Tibial artery (tissue), 4 donors: ENCODE data around the gene SLC13A1.

Source experiments
- DNase-seq, 2 donors: peaks; one replicate each; pipeline ENCODE4 v3.0.0-alpha.2; 2019
- H3K27ac ChIP-seq, 2 donors: fragments of 200-600 bp; sonication (generic) in 1 of 2; 1 replicate in 1 of 2; 2 replicates in 1 of 2; pipeline ENCODE4 v1.5.1; 2018 to 2019; ENCODE audit warnings: mild to moderate bottlenecking in 1 of 2
- H3K27me3 ChIP-seq, 2 donors: fragments of 200-600 bp; sonication (generic) in 1 of 2; one replicate each; pipeline versions ENCODE4 v1.5.1 to v1.6.0; 2016 to 2019
- H3K36me3 ChIP-seq, 3 donors: fragments of 200-600 bp; sonication (generic) in 2 of 3; one replicate each; pipeline ENCODE4 v1.5.1; 2016 to 2019; ENCODE audit warnings: mild to moderate bottlenecking in 2 of 3
- H3K4me1 ChIP-seq, 4 donors: fragments of 200-600 bp; sonication (generic) in 2 of 4; 1 replicate in 3 of 4; 2 replicates in 1 of 4; pipeline ENCODE4 v1.5.1; 2016 to 2019
- H3K4me3 ChIP-seq, 2 donors: fragments of 200-600 bp; sonication (generic) in 1 of 2; 1 replicate in 1 of 2; 2 replicates in 1 of 2; pipeline ENCODE4 v1.5.1; 2018 to 2019; ENCODE audit warnings: mild to moderate bottlenecking in 2 of 2
- H3K9me3 ChIP-seq, 3 donors: fragments of 200-600 bp; sonication (generic) in 1 of 3; one replicate each; pipeline ENCODE4 v1.5.1; 2016 to 2019
- intact Hi-C: fragments of 100-400 bp; cut with DNase I; formaldehyde crosslinking; loops from one replicate; pipeline ENCODE4 v1.15.0; 2023; ENCODE audit warnings: low total_unique reads
- TF ChIP-seq, protein P1 (sequence below), 2 experiments: fragments of 200-600 bp in 1 of 2; fragments of 450-650 bp in 1 of 2; IDR thresholded peaks; one replicate each; pipeline ENCODE4 v1.5.1; 2017 to 2019; ENCODE audit warnings: antibody characterized with exemption in 2 of 2, mild to moderate bottlenecking in 1 of 2, moderate library complexity in 1 of 2

The SLC13A1 gene

DNA sequence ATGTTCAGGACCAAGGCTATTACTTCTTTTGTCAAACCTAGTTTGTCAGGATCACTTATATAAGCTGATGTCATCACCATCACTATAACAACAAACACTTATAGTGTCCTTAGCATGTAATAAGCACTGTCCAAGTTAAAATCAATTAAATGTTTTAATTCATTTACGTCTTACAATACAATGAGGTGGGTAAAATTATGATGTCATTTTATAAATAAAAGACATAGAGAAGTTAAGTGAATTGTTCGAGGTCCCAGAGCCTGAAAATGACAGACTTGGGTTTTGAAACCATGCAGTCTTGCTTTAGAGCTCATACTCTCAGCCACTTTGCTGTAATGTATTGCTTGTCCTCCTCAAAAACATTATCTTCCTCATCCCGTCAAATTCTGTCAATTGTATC is 48.3 kb downstream of the SLC13A1 start:
- Histone ChIP-seq H3K27ac (no peak overlapping the region), H3K36me3 (no peaks in the 10 kb centered on the region), H3K9me3 (no peaks in the 10 kb centered on the region), H3K27me3 (no peaks in the 10 kb centered on the region), H3K4me1 (no peaks in the 10 kb centered on the region), H3K4me3 (no peak overlapping the region)
- no peak for DNase-seq
- TF ChIP-seq, protein P1, sequence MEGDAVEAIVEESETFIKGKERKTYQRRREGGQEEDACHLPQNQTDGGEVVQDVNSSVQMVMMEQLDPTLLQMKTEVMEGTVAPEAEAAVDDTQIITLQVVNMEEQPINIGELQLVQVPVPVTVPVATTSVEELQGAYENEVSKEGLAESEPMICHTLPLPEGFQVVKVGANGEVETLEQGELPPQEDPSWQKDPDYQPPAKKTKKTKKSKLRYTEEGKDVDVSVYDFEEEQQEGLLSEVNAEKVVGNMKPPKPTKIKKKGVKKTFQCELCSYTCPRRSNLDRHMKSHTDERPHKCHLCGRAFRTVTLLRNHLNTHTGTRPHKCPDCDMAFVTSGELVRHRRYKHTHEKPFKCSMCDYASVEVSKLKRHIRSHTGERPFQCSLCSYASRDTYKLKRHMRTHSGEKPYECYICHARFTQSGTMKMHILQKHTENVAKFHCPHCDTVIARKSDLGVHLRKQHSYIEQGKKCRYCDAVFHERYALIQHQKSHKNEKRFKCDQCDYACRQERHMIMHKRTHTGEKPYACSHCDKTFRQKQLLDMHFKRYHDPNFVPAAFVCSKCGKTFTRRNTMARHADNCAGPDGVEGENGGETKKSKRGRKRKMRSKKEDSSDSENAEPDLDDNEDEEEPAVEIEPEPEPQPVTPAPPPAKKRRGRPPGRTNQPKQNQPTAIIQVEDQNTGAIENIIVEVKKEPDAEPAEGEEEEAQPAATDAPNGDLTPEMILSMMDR (IDR thresholded peaks at IDR 0.05) = no peak
- intact Hi-C loops = no loop called here

DNA sequence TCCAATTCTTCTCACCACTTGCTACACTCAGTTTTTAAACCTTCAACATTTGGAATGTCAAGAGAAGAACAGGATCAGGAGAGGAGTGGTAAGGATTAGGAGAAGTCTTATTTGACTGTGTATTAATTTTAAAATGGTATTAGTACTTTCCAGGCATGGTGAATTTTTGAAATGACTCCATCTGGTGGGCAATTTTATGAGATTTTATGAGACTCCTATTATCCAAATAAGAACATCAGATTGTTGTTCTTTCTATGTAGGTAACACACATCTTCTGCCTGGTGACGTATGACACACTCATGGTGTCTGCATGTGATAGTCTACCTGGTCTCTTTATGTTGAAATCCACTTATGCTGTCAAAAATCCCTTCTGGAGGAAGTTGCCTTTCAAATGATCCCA is 51.0 kb downstream of the SLC13A1 start:
- intact Hi-C loops = no loop called here
- Histone ChIP-seq H3K27me3 (no peaks in the 10 kb centered on the region), H3K9me3 (no peaks in the 10 kb centered on the region), H3K36me3 (no peaks in the 10 kb centered on the region), H3K4me1 (no peaks in the 10 kb centered on the region), H3K27ac (no peak overlapping the region), H3K4me3 (no peak overlapping the region)
- no peak for DNase-seq
- TF ChIP-seq, protein P1 (IDR thresholded peaks at IDR 0.05) = no peak

DNA sequence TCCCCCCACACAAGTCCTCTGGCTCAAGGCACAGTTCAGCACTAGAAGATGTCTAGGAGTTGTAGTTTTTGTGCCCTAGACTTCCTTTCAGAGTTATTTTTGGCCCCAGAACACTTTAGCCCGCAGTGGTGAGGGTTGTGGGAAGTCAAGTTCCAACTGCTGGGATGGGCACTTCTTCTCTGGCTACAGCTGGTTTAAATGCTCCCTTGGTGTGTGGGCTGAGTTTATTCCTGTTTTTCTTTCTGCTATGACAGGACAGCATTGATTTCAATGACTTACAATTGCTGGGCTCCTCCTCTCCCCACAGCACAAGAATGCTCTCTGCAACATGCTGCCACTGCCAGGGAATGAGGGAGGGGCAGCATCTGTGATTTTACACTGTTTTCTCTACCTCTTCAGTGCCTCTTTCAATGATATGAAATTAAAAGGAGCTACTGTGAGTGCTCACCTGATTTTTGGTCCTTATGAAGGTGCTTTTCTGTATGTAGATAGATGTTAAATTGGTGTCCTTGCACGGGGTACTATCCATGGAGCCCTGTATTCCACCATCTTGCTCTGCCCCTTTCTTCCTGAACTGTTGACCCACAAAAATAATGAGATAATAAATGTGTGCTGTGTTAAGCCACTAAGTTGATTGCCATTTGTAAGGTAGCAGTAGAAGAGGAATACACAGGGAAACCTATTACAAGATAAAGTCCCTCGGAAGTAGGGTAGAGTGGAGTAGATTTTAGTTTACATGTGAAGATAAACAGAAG is 56.3 kb downstream of the SLC13A1 start:
- no peaks in the 10 kb centered on the region for H3K27me3 ChIP-seq
- no peaks in the 10 kb centered on the region for H3K36me3 ChIP-seq
- intact Hi-C loops = no loop called here
- TF ChIP-seq, protein P1 (IDR thresholded peaks at IDR 0.05) = no peak
- no peak overlapping the region for H3K27ac ChIP-seq
- no peaks in the 10 kb centered on the region for H3K9me3 ChIP-seq
- no peak overlapping the region for H3K4me3 ChIP-seq
- DNase-seq = no peak
- no peaks in the 10 kb centered on the region for H3K4me1 ChIP-seq

DNA sequence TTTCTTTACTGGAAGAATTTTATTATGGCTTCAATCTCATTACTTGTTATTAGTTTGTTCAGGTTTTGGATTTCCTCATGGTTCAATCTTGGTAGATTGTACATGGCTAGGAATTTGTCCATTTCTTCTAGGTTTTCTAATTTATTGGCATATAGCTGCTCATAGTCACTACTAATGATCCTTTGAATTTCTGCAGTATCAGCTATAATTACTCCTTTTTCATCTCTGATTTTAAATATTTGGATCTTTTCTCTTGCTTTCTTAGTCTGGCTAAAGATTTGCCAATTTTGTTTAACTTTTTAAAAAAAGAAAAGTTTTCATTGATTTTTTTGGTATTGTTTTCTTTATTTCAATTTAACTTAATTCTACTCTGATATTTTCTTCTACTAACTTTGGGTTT is 59.2 kb downstream of the SLC13A1 start:
- TF ChIP-seq, protein P1 (IDR thresholded peaks at IDR 0.05) = no peak
- Histone ChIP-seq H3K4me1 (no peaks in the 10 kb centered on the region), H3K27ac (no peak overlapping the region), H3K36me3 (no peaks in the 10 kb centered on the region), H3K9me3 (no peaks in the 10 kb centered on the region), H3K4me3 (no peak overlapping the region), H3K27me3 (no peaks in the 10 kb centered on the region)
- intact Hi-C loops = no loop called here
- no peak for DNase-seq

DNA sequence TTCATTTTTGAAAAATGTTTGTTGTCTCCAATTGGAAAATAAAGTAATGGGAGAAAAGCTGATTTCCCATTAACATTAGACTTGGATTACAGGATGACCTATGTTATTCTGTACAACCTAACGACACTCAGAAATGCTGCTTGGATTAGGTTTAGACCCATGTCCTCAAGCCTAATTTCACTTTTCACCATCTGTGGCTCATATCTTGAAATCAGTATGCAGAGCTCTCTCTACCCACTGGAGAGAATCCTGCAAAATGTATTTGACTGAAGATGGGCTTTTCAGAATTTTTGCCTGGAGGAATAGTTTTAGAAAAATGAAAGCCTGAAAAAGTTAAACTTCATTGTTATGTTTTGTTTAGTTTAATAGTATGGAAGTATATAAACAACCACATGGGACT is 63.8 kb downstream of the SLC13A1 start:
- no peaks in the 10 kb centered on the region for H3K9me3 ChIP-seq
- H3K4me1 ChIP-seq = no peaks in the 10 kb centered on the region
- intact Hi-C loops = no loop called here
- H3K36me3 ChIP-seq = no peaks in the 10 kb centered on the region
- no peaks in the 10 kb centered on the region for H3K27me3 ChIP-seq
- no peak overlapping the region for H3K27ac ChIP-seq
- H3K4me3 ChIP-seq = no peak overlapping the region
- no peak for DNase-seq
- TF ChIP-seq, protein P1 (IDR thresholded peaks at IDR 0.05) = no peak

DNA sequence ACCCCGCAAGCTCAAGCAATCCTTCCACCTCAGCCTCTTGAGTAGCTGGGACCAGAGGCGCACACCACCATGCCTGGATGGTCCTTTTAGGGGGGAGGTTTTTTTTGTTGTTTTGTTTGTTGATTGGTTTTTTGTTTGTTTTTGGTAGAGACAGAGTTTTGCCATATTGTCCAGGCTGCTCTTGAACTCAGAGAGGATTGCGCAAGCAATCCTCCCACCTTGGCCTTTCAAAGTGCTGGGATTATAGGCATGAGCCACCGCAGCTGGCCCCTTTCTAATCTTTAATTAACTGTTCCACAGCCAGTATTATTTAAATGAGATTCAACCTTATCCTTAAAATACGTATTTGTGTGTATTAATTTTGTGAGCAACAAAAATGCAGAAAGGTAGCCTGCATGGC is 65.8 kb downstream of the SLC13A1 start:
- Histone ChIP-seq H3K36me3 (no peaks in the 10 kb centered on the region), H3K9me3 (no peaks in the 10 kb centered on the region), H3K27me3 (no peaks in the 10 kb centered on the region), H3K27ac (no peak overlapping the region), H3K4me1 (no peaks in the 10 kb centered on the region), H3K4me3 (no peak overlapping the region)
- TF ChIP-seq, protein P1 (IDR thresholded peaks at IDR 0.05) = no peak
- intact Hi-C loops = no loop called here
- no peak for DNase-seq
